HepG2 (cell line): ENCODE results near the gene DDAH1. TPM values are rescaled to one million over a fixed set of nuclear protein-coding genes. Genes with fewer than 3 reads are reported as not detected.

ENCODE experiments used
- ATAC-seq: fragments of 200-7000 bp; cut with Tn5 transposase; 3 replicates; pipeline ENCODE4 v1.9.1; 2020; ENCODE audit warnings: mild to moderate bottlenecking, moderate library complexity
- BruUV-seq: library from RNA; stranded (reverse); fragments of 400-500 nt; replicated peaks from 2 replicates; lab custom pipeline; 2021; lab: Mats Ljungman, UMichigan
- CTCF ChIA-PET: fragments of 300-600 bp; formaldehyde crosslinking; extraction: SDS; loops from one replicate; lab custom pipeline; 2021; ENCODE audit warnings: low total read pairs, inconsistent platforms, low intra/inter-chr PET ratio; lab: Yijun Ruan, JAX
- POLR2A ChIA-PET: fragments of 350-600 bp; sonication (Branson Sonifier 250); formaldehyde crosslinking; loops from one replicate; lab custom pipeline; 2020; ENCODE audit warnings: antibody characterized with exemption, inconsistent platforms; lab: Yijun Ruan, JAX
- DNase-seq: peaks from one replicate; pipeline ENCODE4 v3.0.0-alpha.2; 2015; ENCODE audit warnings: low spot score
- FAIRE-seq: peaks from 3 replicates; lab custom pipeline; 2011; peaks lifted over from hg19 to GRCh38; lab: Jason Lieb, UNC
- H2AFZ ChIP-seq: one replicate; pipeline ENCODE4 v1.6.1; 2011; ENCODE audit warnings: low read length, inconsistent platforms
- H3K27ac ChIP-seq: fragments of 300-600 bp; 3 replicates; pipeline ENCODE4 v1.8.0; 2011; ENCODE audit warnings: mixed run types, mild to moderate bottlenecking, mixed read lengths, low read length, inconsistent platforms; ENCODE audit not compliant: insufficient read depth; ENCODE audit errors: extremely low read length
- H3K27me3 ChIP-seq, 2 experiments: fragments of 200-600 bp in 1 of 2; 2 replicates in 1 of 2; 3 replicates in 1 of 2; pipeline versions ENCODE4 v1.6.0 to v1.8.0; 2011; ENCODE audit warnings: low read length in 2 of 2, mild to moderate bottlenecking in 2 of 2, moderate library complexity in 2 of 2, inconsistent platforms in 1 of 2; ENCODE audit not compliant: insufficient read depth in 2 of 2, control insufficient read depth in 1 of 2
- H3K36me3 ChIP-seq, 2 experiments: fragments of 200-600 bp in 1 of 2; replicated peaks in 1 of 2; 2 replicates in 1 of 2; 3 replicates in 1 of 2; pipeline versions ENCODE4 v1.5.1 to v1.8.0; 2011; ENCODE audit warnings: low read length in 2 of 2, inconsistent platforms in 1 of 2; ENCODE audit not compliant: insufficient read depth in 2 of 2, control insufficient read depth in 1 of 2
- H3K4me1 ChIP-seq: 2 replicates; pipeline ENCODE4 v1.5.1; 2012; ENCODE audit warnings: low read length, inconsistent platforms; ENCODE audit not compliant: insufficient read depth
- H3K4me2 ChIP-seq: 2 replicates; pipeline ENCODE4 v1.6.0; 2011; ENCODE audit warnings: low read depth, low read length, inconsistent platforms
- H3K4me3 ChIP-seq, 3 experiments: fragments of 200-600 bp in 1 of 3; sonication (generic), shearing (Covaris generic) in 1 of 3; replicated peaks in 1 of 3; 2 replicates each; pipeline ENCODE4 v1.5.1; 2011 to 2016; ENCODE audit warnings: low read length in 3 of 3, inconsistent platforms in 2 of 3, low read depth in 2 of 3, mild to moderate bottlenecking in 2 of 3, control low read depth in 1 of 3, mixed read lengths in 1 of 3; ENCODE audit not compliant: insufficient read depth in 1 of 3
- H3K79me2 ChIP-seq: one replicate; pipeline ENCODE4 v1.6.1; 2011; ENCODE audit warnings: low read length, inconsistent platforms; ENCODE audit not compliant: insufficient read depth
- H3K9ac ChIP-seq: 2 replicates; pipeline ENCODE4 v1.6.0; 2011; ENCODE audit warnings: mild to moderate bottlenecking, low read depth, low read length, inconsistent platforms; ENCODE audit not compliant: insufficient read depth
- H3K9me3 ChIP-seq: 2 replicates; pipeline ENCODE4 v1.5.1; 2012; ENCODE audit warnings: mild to moderate bottlenecking, low read length
- H4K20me1 ChIP-seq: 2 replicates; pipeline ENCODE4 v1.6.0; 2011; ENCODE audit warnings: inconsistent platforms, mild to moderate bottlenecking, low read length, moderate library complexity; ENCODE audit not compliant: insufficient read depth
- CBX1 ChIP-seq: IDR thresholded peaks from one replicate; pipeline ENCODE4 v1.6.1; 2016; ENCODE audit warnings: antibody characterized with exemption, low read depth
- CEBPB ChIP-seq: IDR thresholded peaks from 2 replicates; pipeline ENCODE4 v1.6.1; 2011; ENCODE audit warnings: low read depth, low read length, improper control_type of control experiment, borderline replicate concordance
- EED ChIP-seq: sonication (generic); formaldehyde crosslinking; IDR thresholded peaks from 2 replicates; pipeline ENCODE4 v1.5.0; 2020; ENCODE audit warnings: mild to moderate bottlenecking, missing genetic modification reagents
- JUN ChIP-seq: sonication (generic); formaldehyde crosslinking; IDR thresholded peaks from 2 replicates; pipeline ENCODE4 v1.4.0; 2020; ENCODE audit warnings: mild to moderate bottlenecking, missing genetic modification reagents
- NFAT5 ChIP-seq: sonication (generic); formaldehyde crosslinking; IDR thresholded peaks from 2 replicates; pipeline ENCODE4 v1.4.0; 2020; ENCODE audit warnings: missing genetic modification reagents
- SOX13 ChIP-seq, 3 experiments: fragments of 450-650 bp in 1 of 3; sonication (generic) in 1 of 3; formaldehyde crosslinking in 1 of 3; IDR thresholded peaks in 2 of 3; conservative IDR thresholded peaks in 1 of 3; 2 replicates each; pipeline versions ENCODE4 v1.5.0 to v1.6.1; 2016 to 2020; ENCODE audit warnings: antibody characterized with exemption in 1 of 3, mild to moderate bottlenecking in 1 of 3, missing compliant biosample characterization in 1 of 3, missing genetic modification reagents in 1 of 3, moderate library complexity in 1 of 3
- ZNF766 ChIP-seq: sonication (generic); formaldehyde crosslinking; IDR thresholded peaks from 2 replicates; pipeline ENCODE4 v1.5.0; 2020; ENCODE audit warnings: missing genetic modification reagents, borderline replicate concordance
- ZNF788 ChIP-seq: sonication (generic); formaldehyde crosslinking; IDR thresholded peaks from 2 replicates; pipeline ENCODE4 v1.5.0; 2020; ENCODE audit warnings: mild to moderate bottlenecking, missing genetic modification reagents, borderline replicate concordance
- ZSCAN21 ChIP-seq: sonication (generic); formaldehyde crosslinking; IDR thresholded peaks from 2 replicates; pipeline ENCODE4 v1.8.0; 2022; ENCODE audit warnings: mild to moderate bottlenecking, missing genetic modification reagents, moderate library complexity, borderline replicate concordance
- WGBS: methylation state at CpG from one replicate; pipeline ENCODE4 v1.1.6; 2017; ENCODE audit warnings: low lambda C conversion rate; 5-methylcytosine and 5-hydroxymethylcytosine counted together
- in situ Hi-C: cut with HindIII; loops from 2 replicates; pipeline ENCODE4 v1.10.0; 2017; ENCODE audit warnings: low pct_unique_long_range_greater_than_20kb; ENCODE audit not compliant: extremely low pct_ligation_motif_present
- intact Hi-C: fragments of 100-400 bp; cut with micrococcal nuclease; formaldehyde crosslinking; loops from one replicate; pipeline ENCODE4 v1.10.0; 2022; ENCODE audit not compliant: unreplicated experiment
- polyA plus RNA-seq, 8 experiments: library from polyadenylated mRNA; depleted of rRNA in 3 of 8; stranded (reverse) in 7 of 8; unstranded in 1 of 8; fragments of >200 nt; fragmentation: Illumina TruSeq in 4 of 8; extraction: Trizol in 4 of 8; gene quantifications; 2 replicates each; pipeline versions ENCODE4 v1.2.1 to v1.2.3, GENCODE V29; 2011 to 2016; ENCODE audit warnings: low read depth in 4 of 8, missing spikeins in 1 of 8, mixed read lengths in 1 of 8; ENCODE audit not compliant: insufficient read depth in 1 of 8
- total RNA-seq, 5 experiments: library from RNA; depleted of rRNA; stranded (reverse); fragments of >200 nt; fragmentation: Illumina TruSeq; extraction: Trizol; gene quantifications; 2 replicates each; pipeline ENCODE4 v1.2.3, GENCODE V29; 2016; ENCODE audit warnings: low read depth in 1 of 5

The DDAH1 gene
- total and polyA plus RNA-seq, 2 of the 13 experiments (the other 11 are each of a cell fraction or from before 2014, with no cell fraction given) = 39.7 to 64.4 TPM

GRCh38 chr1:85360730-85361493, 104.0 kb downstream of the DDAH1 start:
- BruUV-seq = no TSS peak
- intact Hi-C loops (no loop called here), in situ Hi-C loops (no loop called here)
- Histone ChIP-seq H3K9ac (no peak overlapping the region), H3K4me1 (peaks cover 15% of the 10 kb centered on the region; the same call in 1 of the 2 replicates), H2AFZ (no peak overlapping the region), H3K79me2 (peaks cover 13% of the 10 kb centered on the region), H4K20me1 (no peaks in the 10 kb centered on the region), H3K9me3 (no peaks in the 10 kb centered on the region), H3K36me3 (peaks cover 4 to 6% of the 10 kb centered on the region in 2 experiments; a peak in 1 of 5 replicates), H3K27me3 (no peaks in the 10 kb centered on the region), H3K4me3 (no peak overlapping the region), H3K27ac (no peak overlapping the region), H3K4me2 (no peak overlapping the region)
- FAIRE-seq (no peak), DNase-seq (peak; percentile 10), ATAC-seq (no peak; the same call in 2 of the 3 replicates)
- TF ChIP-seq ZNF766 (CRISPR knock-in tag) (no peak), JUN (CRISPR knock-in tag) (no peak), CBX1 (no peak), EED (no peak), ZNF788 (CRISPR knock-in tag) (no peak), SOX13 (IDR thresholded peaks at IDR 0.05) (no peak), SOX13 (CRISPR knock-in tag; conservative IDR thresholded peaks at IDR 0.05 in 1 of 2, IDR thresholded peaks at IDR 0.05 in 1 of 2) (no peak), NFAT5 (CRISPR knock-in tag) (no peak), CEBPB (no peak), ZSCAN21 (no peak)
- ChIA-PET POLR2A (no interaction called here), CTCF (no interaction called here)
- 86% methylated on average over 3 of the region's 3 CpGs for WGBS
